Measurements from ENCODE around the gene VAV1. TPM values are rescaled to one million over a fixed set of nuclear protein-coding genes. Genes with fewer than 3 reads are reported as not detected.

Gene VAV1
- total and polyA plus RNA-seq, 2 donors (not counting 3 experiments of a cell fraction or from before 2014, with no cell fraction given) = not detected

- POLR2A ChIA-PET = no interaction called here
- Histone ChIP-seq H3K4me3 (replicated peaks in 1 of 3; ENCODE audit: insufficient read depth in 1 of 3, low read depth in 1 of 3, low read length in 3 of 3) (no peak overlapping the region), H3K27me3 (ENCODE audit: control insufficient read depth in 2 of 2, insufficient read depth in 2 of 2, low read length in 2 of 2) (no peaks in the 10 kb centered on the region), H3K9me3 (replicated peaks; ENCODE audit: control insufficient read depth, insufficient read depth, low read length) (no peaks in the 10 kb centered on the region), H3K27ac (ENCODE audit: insufficient read depth, low read depth, low read length) (no peak overlapping the region), H3K79me2 (ENCODE audit: control insufficient read depth, insufficient read depth, low read length) (no peaks in the 10 kb centered on the region), H3K9ac (replicated peaks; ENCODE audit: extremely low read depth, insufficient read depth, low read length) (no peak overlapping the region), H3K4me2 (ENCODE audit: insufficient read depth, low read length) (no peak overlapping the region), H4K20me1 (replicated peaks; ENCODE audit: control insufficient read depth, extremely low read depth, insufficient read depth, low read length) (no peaks in the 10 kb centered on the region), H3K4me1 (ENCODE audit: control insufficient read depth, extremely low read depth, insufficient read depth, low read length) (no peaks in the 10 kb centered on the region), H3K9me1 (replicated peaks; ENCODE audit: control insufficient read depth, extremely low read depth, insufficient read depth, low read length) (no peaks in the 10 kb centered on the region), H2AFZ (ENCODE audit: low read depth, low read length) (no peak overlapping the region), H3K36me3 (ENCODE audit: control insufficient read depth in 2 of 2, extremely low read depth in 1 of 2, insufficient read depth in 2 of 2, low read length in 2 of 2) (no peaks in the 10 kb centered on the region)
- intact Hi-C loops (cut with micrococcal nuclease) = no loop called here
- TF ChIP-seq MAX (IDR thresholded peaks at IDR 0.05; ENCODE audit: insufficient read depth, insufficient read length) (no peak), MYC (IDR thresholded peaks at IDR 0.05; ENCODE audit: low read depth, low read length) (no peak), POLR2AphosphoS5 (IDR thresholded peaks at IDR 0.05; ENCODE audit: insufficient read depth, low read depth, low read length) (no peak), CTCF (IDR thresholded peaks at IDR 0.05; ENCODE audit: extremely low read depth in 1 of 2, insufficient read depth in 1 of 2, low read depth in 1 of 2, low read length in 2 of 2) (no peak), GATA2 (IDR thresholded peaks at IDR 0.05; ENCODE audit: insufficient read depth, insufficient read length, low read depth, low read length) (no peak), EZH2 (IDR thresholded peaks at IDR 0.05; ENCODE audit: borderline replicate concordance, low read depth, low read length, severe bottlenecking) (no peak), JUN (IDR thresholded peaks at IDR 0.05; ENCODE audit: borderline replicate concordance, insufficient read depth, insufficient read length, low read depth) (no peak), FOS (IDR thresholded peaks at IDR 0.05; ENCODE audit: borderline replicate concordance, insufficient read depth, low read length) (no peak), POLR2A (IDR thresholded peaks at IDR 0.05; ENCODE audit: low read depth, low read length) (no peak)
- dilution Hi-C loops (cut with MboI; ENCODE audit: extremely low pct_ligation_motif_present, low sequenced_read_pairs) = no loop called here
- FAIRE-seq = no peak
- DNase-seq (ENCODE audit: low read depth, low spot score) = no peak
- no TSS peak for BruUV-seq (replicated peaks)
- CTCF ChIA-PET = interaction anchor here (1.6 to 1.9 kb wide), 2 partner anchors 11 to 12 kb away, joined by 4 to 5 read pairs; no protein-coding TSS in a partner anchor
Measured at GRCh38 chr19:6826281-6826920, 53.9 kb downstream of the VAV1 start.
